IMR-90 (cell line): ENCODE measurements around the gene AGBL5. TPM values are rescaled to one million over a fixed set of nuclear protein-coding genes. Genes with fewer than 3 reads are reported as not detected.

Experiments used
- ATAC-seq: fragments of 200-7000 bp; cut with Tn5 transposase; 2 replicates; pipeline ENCODE4 v1.9.1; 2020; ENCODE audit warnings: low read depth, mild to moderate bottlenecking, moderate library complexity
- BruUV-seq: library from RNA; stranded (reverse); fragments of 400-500 nt; replicated peaks from 2 replicates; lab custom pipeline; 2021; lab: Mats Ljungman, UMichigan
- CTCF ChIA-PET: fragments of 300-600 bp; formaldehyde crosslinking; extraction: SDS; loops from one replicate; lab custom pipeline; 2021; ENCODE audit warnings: antibody characterized with exemption; lab: Yijun Ruan, JAX
- POLR2A ChIA-PET: fragments of 300-600 bp; sonication (Branson Sonifier 250); formaldehyde crosslinking; loops from one replicate; lab custom pipeline; 2022; ENCODE audit warnings: antibody characterized with exemption; ENCODE audit not compliant: unreplicated experiment; lab: Charles Lee
- DNase-seq: peaks from one replicate; pipeline ENCODE4 v3.0.0; 2013
- H2AFZ ChIP-seq: replicated peaks from 2 replicates; pipeline ENCODE3; 2013; ENCODE audit warnings: low read length, mild to moderate bottlenecking; ENCODE audit not compliant: poor library complexity
- H2AK5ac ChIP-seq: 2 replicates; pipeline ENCODE4 v1.6.1; 2013; ENCODE audit warnings: low read depth, low read length, inconsistent platforms
- H2AK9ac ChIP-seq: replicated peaks from 2 replicates; pipeline ENCODE3; 2013; ENCODE audit warnings: mild to moderate bottlenecking, low read depth, low read length, moderate library complexity; ENCODE audit not compliant: poor library complexity
- H2BK120ac ChIP-seq: 2 replicates; pipeline ENCODE4 v1.6.1; 2013; ENCODE audit warnings: low read depth, low read length, inconsistent platforms
- H2BK15ac ChIP-seq: 3 replicates; pipeline ENCODE4 v1.6.1; 2013; ENCODE audit warnings: low read depth, low read length, inconsistent platforms
- H2BK20ac ChIP-seq: 2 replicates; pipeline ENCODE4 v1.6.1; 2013; ENCODE audit warnings: low read depth, mild to moderate bottlenecking, inconsistent platforms, low read length, moderate library complexity
- H2BK5ac ChIP-seq: 2 replicates; pipeline ENCODE4 v1.6.1; 2013; ENCODE audit warnings: mild to moderate bottlenecking, low read depth, low read length, inconsistent platforms; ENCODE audit not compliant: poor library complexity, severe bottlenecking
- H3K14ac ChIP-seq: replicated peaks from 2 replicates; pipeline ENCODE4 v1.6.1; 2013; ENCODE audit warnings: low read depth, low read length, inconsistent platforms
- H3K18ac ChIP-seq: 2 replicates; pipeline ENCODE4 v1.6.1; 2013; ENCODE audit warnings: low read depth, low read length, control low read depth
- H3K23ac ChIP-seq: 2 replicates; pipeline ENCODE4 v1.6.1; 2013; ENCODE audit warnings: low read depth, low read length, inconsistent platforms
- H3K27ac ChIP-seq: 2 replicates; pipeline ENCODE4 v1.5.1; 2013; ENCODE audit warnings: mild to moderate bottlenecking, control low read depth, low read length; ENCODE audit not compliant: insufficient read depth
- H3K27me3 ChIP-seq: 2 replicates; pipeline ENCODE4 v1.6.1; 2013; ENCODE audit warnings: low read length; ENCODE audit not compliant: control insufficient read depth, insufficient read depth
- H3K36me3 ChIP-seq: 2 replicates; pipeline ENCODE4 v1.6.1; 2013; ENCODE audit warnings: low read length, mixed read lengths; ENCODE audit not compliant: control insufficient read depth, insufficient read depth
- H3K4ac ChIP-seq: 2 replicates; pipeline ENCODE4 v1.6.1; 2013; ENCODE audit warnings: low read depth, low read length, inconsistent platforms
- H3K4me1 ChIP-seq: 2 replicates; pipeline ENCODE4 v1.6.1; 2013; ENCODE audit warnings: low read length, mixed read lengths; ENCODE audit not compliant: control insufficient read depth, insufficient read depth
- H3K4me2 ChIP-seq: 2 replicates; pipeline ENCODE4 v1.6.1; 2013; ENCODE audit warnings: low read depth, mild to moderate bottlenecking, control low read depth, low read length, moderate library complexity
- H3K4me3 ChIP-seq: 2 replicates; pipeline ENCODE4 v1.5.1; 2013; ENCODE audit warnings: low read depth, mild to moderate bottlenecking, control low read depth, low read length, moderate library complexity; ENCODE audit not compliant: insufficient read depth
- H3K56ac ChIP-seq: 2 replicates; pipeline ENCODE4 v1.6.1; 2013; ENCODE audit warnings: low read length, inconsistent platforms; ENCODE audit not compliant: insufficient read depth; ENCODE audit errors: extremely low read depth
- H3K79me1 ChIP-seq, 2 experiments: 2 replicates each; pipeline ENCODE4 v1.6.1; 2013; ENCODE audit warnings: low read length in 2 of 2, inconsistent platforms in 1 of 2, low read depth in 1 of 2
- H3K9ac ChIP-seq: 2 replicates; pipeline ENCODE4 v1.6.1; 2013; ENCODE audit warnings: low read depth, low read length, control low read depth
- H3K9me1 ChIP-seq: 2 replicates; pipeline ENCODE4 v1.6.1; 2013; ENCODE audit warnings: low read length, inconsistent platforms; ENCODE audit not compliant: insufficient read depth
- H3K9me3 ChIP-seq: 2 replicates; pipeline ENCODE4 v1.6.1; 2013; ENCODE audit warnings: low read length; ENCODE audit not compliant: control insufficient read depth, insufficient read depth
- H4K20me1 ChIP-seq: 2 replicates; pipeline ENCODE4 v1.6.1; 2013; ENCODE audit warnings: low read length, inconsistent platforms; ENCODE audit not compliant: insufficient read depth
- H4K5ac ChIP-seq: 2 replicates; pipeline ENCODE4 v1.6.1; 2013; ENCODE audit warnings: mild to moderate bottlenecking, low read depth, low read length, control low read depth
- H4K8ac ChIP-seq, 2 experiments: 2 replicates each; pipeline ENCODE4 v1.6.1; 2013; ENCODE audit warnings: low read depth in 2 of 2, low read length in 2 of 2, control low read depth in 1 of 2, inconsistent platforms in 1 of 2
- H4K91ac ChIP-seq: 2 replicates; pipeline ENCODE4 v1.6.1; 2013; ENCODE audit warnings: low read depth, low read length, inconsistent platforms; ENCODE audit not compliant: insufficient read depth
- FOS ChIP-seq: fragments of 150-350 bp; IDR thresholded peaks from 2 replicates; pipeline ENCODE4 v1.6.1; 2016; ENCODE audit warnings: low read depth, low read length
- MAZ ChIP-seq: IDR thresholded peaks from 2 replicates; pipeline ENCODE4 v1.6.1; 2012; ENCODE audit warnings: low read depth, mild to moderate bottlenecking, low read length, improper control_type of control experiment, moderate library complexity, borderline replicate concordance
- RAD21 ChIP-seq: IDR thresholded peaks from 2 replicates; pipeline ENCODE4 v1.6.1; 2012; ENCODE audit warnings: low read length, improper control_type of control experiment
- USF2 ChIP-seq: fragments of 150-350 bp; IDR thresholded peaks from 2 replicates; pipeline ENCODE4 v1.6.1; 2017; ENCODE audit warnings: mild to moderate bottlenecking, antibody characterized with exemption, low read length, low read depth
- WGBS, 2 experiments: methylation state at CpG; one replicate each; pipeline versions ENCODE4 v1.1.5 to v1.1.7; 2013; ENCODE audit warnings: missing lambda C conversion rate in 2 of 2; ENCODE audit not compliant: insufficient read length in 1 of 2; ENCODE audit errors: extremely low coverage in 2 of 2; 5-methylcytosine and 5-hydroxymethylcytosine counted together
- dilution Hi-C: fragments of 300-500 bp; cut with HindIII; formaldehyde crosslinking; loops from one replicate; pipeline ENCODE4 v1.14.3; 2018; ENCODE audit warnings: low sequenced_read_pairs; ENCODE audit not compliant: unreplicated experiment
- in situ Hi-C: fragments of 300-500 bp; cut with MboI; formaldehyde crosslinking; loops from 3 replicates; pipeline ENCODE4 v1.14.3; 2019; ENCODE audit warnings: low sequenced_read_pairs, inconsistent platforms, mixed read lengths
- intact Hi-C: fragments of 100-400 bp; cut with micrococcal nuclease; formaldehyde crosslinking; loops from 2 replicates; pipeline ENCODE4 v1.10.0; 2022
- polyA plus RNA-seq, 3 experiments: library from polyadenylated mRNA; depleted of rRNA; stranded (reverse); fragments of >200 nt; gene quantifications; 2 replicates each; pipeline ENCODE4 v1.2.3, GENCODE V29; 2012; ENCODE audit warnings: low replicate concordance in 1 of 3
- total RNA-seq: library from RNA; depleted of rRNA; stranded (reverse); fragments of >200 nt; gene quantifications from 2 replicates; pipeline ENCODE4 v1.2.3, GENCODE V29; 2012

AGBL5 gene
- total and polyA plus RNA-seq, 2 of the 4 experiments (the other 2 are of a cell fraction) = 19.0 to 26.2 TPM

GRCh38 chr2:27014771-27015433 is 36.6 kb upstream of the AGBL5 start:
- peaks cover 4% of the 10 kb centered on the region for H4K20me1 ChIP-seq
- POLR2A ChIA-PET = no interaction called here
- H3K18ac ChIP-seq = peak overlapping the region; percentile 28; the same call in 1 of the 2 replicates
- intact Hi-C loops (loop anchor here (5.0 kb wide), 1 partner anchor 408 kb away; no protein-coding TSS in a partner anchor), dilution Hi-C loops (no loop called here), in situ Hi-C loops (loop anchor here (5.0 kb wide), 2 partner anchors 53 to 173 kb away; no protein-coding TSS in a partner anchor)
- ATAC-seq (no peak), DNase-seq (no peak)
- no peak overlapping the region for H3K27ac ChIP-seq
- H2AK9ac ChIP-seq = no peak overlapping the region
- peak overlapping the region; percentile 65 for H2AK5ac ChIP-seq
- peaks cover 12% of the 10 kb centered on the region for H3K4me1 ChIP-seq
- no peak overlapping the region for H3K9ac ChIP-seq
- peak overlapping the region; percentile 83 for H3K4ac ChIP-seq
- H2BK15ac ChIP-seq = peak overlapping the region; percentile 77; the same call in 2 of the 3 replicates
- no peak for TF ChIP-seq USF2
- TF ChIP-seq MAZ = no peak
- no peak for TF ChIP-seq RAD21
- no peak for TF ChIP-seq FOS
- H3K4me3 ChIP-seq = no peak overlapping the region
- WGBS, 2 experiments = 89% methylated on average over 3 of the region's 8 CpGs; no CpG with 5 or more reads in 1 of the 2 experiments
- no peak overlapping the region for H4K5ac ChIP-seq
- H3K9me3 ChIP-seq = no peaks in the 10 kb centered on the region
- H3K9me1 ChIP-seq = peaks cover 15% of the 10 kb centered on the region
- BruUV-seq = no TSS peak
- H3K23ac ChIP-seq = no peak overlapping the region
- no peak overlapping the region for H2AFZ ChIP-seq
- CTCF ChIA-PET = interaction anchor here (4.7 kb wide), 1 partner anchor 53 kb away, joined by 37 read pairs; no protein-coding TSS in a partner anchor
- H3K14ac ChIP-seq = peak overlapping the region; percentile 18
- no peak overlapping the region for H3K4me2 ChIP-seq
- no peak overlapping the region for H2BK5ac ChIP-seq
- no peaks in the 10 kb centered on the region for H3K36me3 ChIP-seq
- H3K79me1 ChIP-seq = peaks cover 2 to 12% of the 10 kb centered on the region in 2 experiments; a peak in 1 of 4 replicates
- H4K91ac ChIP-seq = peak overlapping the region; percentile 87
- peak overlapping the region; percentile 92 for H2BK120ac ChIP-seq
- H3K56ac ChIP-seq = no peak overlapping the region
- peak overlapping the region; percentile 95 for H2BK20ac ChIP-seq
- H4K8ac ChIP-seq = peak overlapping the region in 1 of 2 experiments; percentile 57; a peak in 1 of 4 replicates
- no peaks in the 10 kb centered on the region for H3K27me3 ChIP-seq
